K562 (cell line): ENCODE data around the gene IGF2R. TPM values are rescaled to one million over a fixed set of nuclear protein-coding genes. Genes with fewer than 3 reads are reported as not detected.

Experiments
- ARHGAP35 ChIP-seq: fragments of 450-650 bp; IDR thresholded peaks from 2 replicates; pipeline ENCODE4 v1.6.1; 2018; ENCODE audit not compliant: partially characterized antibody
- CREM ChIP-seq: IDR thresholded peaks from 2 replicates; pipeline ENCODE4 v1.6.1; 2014; ENCODE audit warnings: antibody characterized with exemption, low read depth
- DPF2 ChIP-seq: fragments of 450-650 bp; IDR thresholded peaks from 2 replicates; pipeline ENCODE4 v1.6.1; 2016
- EZH2 ChIP-seq: IDR thresholded peaks from 2 replicates; pipeline ENCODE4 v1.6.1; 2012; ENCODE audit warnings: low read depth, mild to moderate bottlenecking, inconsistent platforms, low read length, borderline replicate concordance
- GATA2 ChIP-seq: sonication (generic); formaldehyde crosslinking; IDR thresholded peaks from 2 replicates; pipeline ENCODE4 v1.4.0; 2020; ENCODE audit warnings: mild to moderate bottlenecking, missing genetic modification reagents
- NCOA2 ChIP-seq, 2 experiments: fragments of 450-650 bp; IDR thresholded peaks; 2 replicates each; pipeline ENCODE4 v1.6.1; 2018; ENCODE audit warnings: mild to moderate bottlenecking in 2 of 2, moderate library complexity in 1 of 2; ENCODE audit not compliant: partially characterized antibody in 2 of 2
- NR2F6 ChIP-seq: fragments of 450-650 bp; formaldehyde crosslinking; IDR thresholded peaks from 2 replicates; pipeline ENCODE4 v1.4.0; 2020; ENCODE audit warnings: mild to moderate bottlenecking
- PBX2 ChIP-seq, 2 experiments: IDR thresholded peaks in 1 of 2; conservative IDR thresholded peaks in 1 of 2; 2 replicates each; pipeline ENCODE4 v1.6.1; 2016; ENCODE audit warnings: low read depth in 2 of 2, mild to moderate bottlenecking in 1 of 2, missing compliant biosample characterization in 1 of 2, missing genetic modification characterization in 1 of 2, moderate library complexity in 1 of 2
- POLR2A ChIP-seq: fragments of 450-650 bp; conservative IDR thresholded peaks from 2 replicates; pipeline ENCODE4 v1.6.1; 2016
- POLR3A ChIP-seq: IDR thresholded peaks from 2 replicates; pipeline ENCODE4 v1.6.1; 2011; ENCODE audit warnings: borderline replicate concordance, mild to moderate bottlenecking, moderate library complexity; ENCODE audit not compliant: insufficient read length, insufficient read depth; ENCODE audit errors: extremely low read depth
- RB1 ChIP-seq: fragments of 450-650 bp; IDR thresholded peaks from 2 replicates; pipeline ENCODE4 v1.6.1; 2017; ENCODE audit warnings: low read depth, mild to moderate bottlenecking
- SUPT5H ChIP-seq: fragments of 450-650 bp; IDR thresholded peaks from 2 replicates; pipeline ENCODE4 v1.6.1; 2016
- TAF7 ChIP-seq: fragments of 450-650 bp; IDR thresholded peaks from 2 replicates; pipeline ENCODE4 v1.6.1; 2016; ENCODE audit warnings: missing genetic modification characterization, missing compliant biosample characterization
- TEAD4 ChIP-seq, 2 experiments: sonication (generic) in 1 of 2; formaldehyde crosslinking in 1 of 2; IDR thresholded peaks; 2 replicates each; pipeline versions ENCODE4 v1.6.1 to v1.8.0; 2012 to 2022; ENCODE audit warnings: borderline replicate concordance in 1 of 2, inconsistent platforms in 1 of 2, low read length in 1 of 2, mild to moderate bottlenecking in 1 of 2, missing genetic modification reagents in 1 of 2
- TRIM28 ChIP-seq: fragments of 450-650 bp; IDR thresholded peaks from 2 replicates; pipeline ENCODE4 v1.6.1; 2017
- YY1 ChIP-seq, 3 experiments: IDR thresholded peaks; 2 replicates each; pipeline ENCODE4 v1.6.1; 2011; ENCODE audit warnings: low read length in 2 of 3, mild to moderate bottlenecking in 2 of 3, moderate library complexity in 2 of 3, borderline replicate concordance in 1 of 3, control low read depth in 1 of 3, low read depth in 1 of 3; ENCODE audit not compliant: insufficient read depth in 3 of 3, insufficient replicate concordance in 2 of 3, control insufficient read depth in 1 of 3, insufficient read length in 1 of 3; ENCODE audit errors: extremely low read depth in 1 of 3
- ZBED1 ChIP-seq: IDR thresholded peaks from 2 replicates; pipeline ENCODE4 v1.6.1; 2014
- ZFX ChIP-seq: sonication (generic); formaldehyde crosslinking; IDR thresholded peaks from 2 replicates; pipeline ENCODE4 v1.8.0; 2022; ENCODE audit warnings: mild to moderate bottlenecking, missing genetic modification reagents, moderate library complexity
- ZNF197 ChIP-seq: fragments of 200-800 bp; sonication (Bioruptor generic); IDR thresholded peaks from 2 replicates; pipeline ENCODE4 v1.6.1; 2016; ENCODE audit warnings: low read depth, missing genetic modification characterization, missing compliant biosample characterization
- ZNF23 ChIP-seq: fragments of 250-450 bp; sonication (Bioruptor Pico); IDR thresholded peaks from 2 replicates; pipeline ENCODE4 v1.4.0; 2020; ENCODE audit warnings: mild to moderate bottlenecking
- ZNF24 ChIP-seq: fragments of 450-650 bp; IDR thresholded peaks from 2 replicates; pipeline ENCODE4 v1.6.1; 2016
- ZNF583 ChIP-seq: fragments of 250-450 bp; sonication (Bioruptor Pico); IDR thresholded peaks from 2 replicates; pipeline ENCODE4 v1.4.0; 2020
- polyA plus RNA-seq, 8 experiments: library from polyadenylated mRNA; depleted of rRNA in 4 of 8; stranded (reverse) in 5 of 8; unstranded in 3 of 8; fragments of >200 nt; fragmentation: Nextera tagmentation in 2 of 8; fragmentation: Illumina TruSeq in 1 of 8; extraction: Ambion mirVana in 2 of 8; extraction: Trizol in 1 of 8; gene quantifications; 2 replicates each; pipeline versions ENCODE4 v1.2.1 to v1.2.3, GENCODE V29; 2011 to 2014; ENCODE audit warnings: inconsistent platforms in 1 of 8, missing spikeins in 1 of 8
- total RNA-seq, 7 experiments: library from RNA; depleted of rRNA in 6 of 7; stranded (reverse); fragments of >200 nt in 6 of 7; fragmentation: Illumina TruSeq in 2 of 7; extraction: Trizol in 2 of 7; gene quantifications; 2 replicates each; pipeline versions ENCODE4 v1.2.1 to v1.2.3, GENCODE V29; 2011 to 2021; ENCODE audit warnings: low replicate concordance in 1 of 7
- TF ChIP-seq, protein P1 (sequence below): fragments of 450-650 bp; IDR thresholded peaks from 2 replicates; pipeline ENCODE4 v1.6.1; 2016; ENCODE audit warnings: low read depth, mild to moderate bottlenecking, moderate library complexity

The IGF2R gene
- total and polyA plus RNA-seq, 9 of the 15 experiments (the other 6 are each of a cell fraction or from before 2014, with no cell fraction given), result 3.5 to 92.3 (median 34.5) TPM

GRCh38 chr6:159968295-159969203 lies at the start of gene IGF2R (continued):
- no peak for TF ChIP-seq PBX2 (CRISPR knock-in tag; IDR thresholded peaks at IDR 0.05; ENCODE audit: low read depth)
- peak; percentile 26; the same call in 1 of the 2 replicates for TF ChIP-seq PBX2 (tag; conservative IDR thresholded peaks at IDR 0.05; ENCODE audit: low read depth)
- no peak for TF ChIP-seq TRIM28
- TF ChIP-seq, protein P1, sequence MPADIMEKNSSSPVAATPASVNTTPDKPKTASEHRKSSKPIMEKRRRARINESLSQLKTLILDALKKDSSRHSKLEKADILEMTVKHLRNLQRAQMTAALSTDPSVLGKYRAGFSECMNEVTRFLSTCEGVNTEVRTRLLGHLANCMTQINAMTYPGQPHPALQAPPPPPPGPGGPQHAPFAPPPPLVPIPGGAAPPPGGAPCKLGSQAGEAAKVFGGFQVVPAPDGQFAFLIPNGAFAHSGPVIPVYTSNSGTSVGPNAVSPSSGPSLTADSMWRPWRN, result no peak
- peak; percentile 51 for TF ChIP-seq DPF2
- TF ChIP-seq POLR2A, result peak; percentile 93
- TF ChIP-seq SUPT5H, result peak; percentile 91
- TF ChIP-seq GATA2 (CRISPR knock-in tag), result no peak
- no peak for TF ChIP-seq POLR3A
- peak; percentile 12; the same call in 1 of the 2 replicates for TF ChIP-seq ZNF24
- TF ChIP-seq TAF7 (tag), result no peak; the same call in 1 of the 2 replicates
- peak; percentile 81; the same call in 1 of the 2 replicates for TF ChIP-seq ZNF583 (CRISPR knock-in tag)
- TF ChIP-seq YY1 (IDR thresholded peaks at IDR 0.05; ENCODE audit: borderline replicate concordance in 1 of 3, control insufficient read depth in 1 of 3, extremely low read depth in 1 of 3, insufficient read depth in 3 of 3, insufficient read length in 1 of 3, insufficient replicate concordance in 2 of 3, low read depth in 1 of 3, low read length in 2 of 3), result peak in 1 of 3 experiments; percentile 66
- TF ChIP-seq CREM, result peak; percentile 76
- peak; percentile 61; the same call in 1 of the 2 replicates for TF ChIP-seq ZBED1
- peak; percentile 84 for TF ChIP-seq ZFX
- 0 out of 2 replicates have a peak, but pooled peaks have one; percentile 36 for TF ChIP-seq NR2F6 (CRISPR knock-in tag)
- TF ChIP-seq TEAD4 (IDR thresholded peaks at IDR 0.05; ENCODE audit: low read length), result 0 out of 2 replicates have a peak, but pooled peaks have one; percentile 15
- TF ChIP-seq TEAD4 (CRISPR knock-in tag; IDR thresholded peaks at IDR 0.05; ENCODE audit: borderline replicate concordance), result no peak
- TF ChIP-seq ARHGAP35, result no peak
- TF ChIP-seq ZNF197 (CRISPR knock-in tag), result peak; percentile 64; the same call in 1 of the 2 replicates
- no peak for TF ChIP-seq EZH2
- TF ChIP-seq ZNF23 (CRISPR knock-in tag), result 0 out of 2 replicates have a peak, but pooled peaks have one; percentile 53
- no peak for TF ChIP-seq NCOA2 (IDR thresholded peaks at IDR 0.05; ENCODE audit: partially characterized antibody in 2 of 2)
- peak; percentile 75 for TF ChIP-seq RB1
